Stimulated activated CD8-positive, alpha-beta memory T cell treated with anti-CD3 and anti-CD28 coated beads, Interleukin-7, amount 100 ng/mL, for 1 hour (primary cell): Measurements from ENCODE around the gene SYNDIG1.

Source experiments
- DNase-seq, 2 donors: peaks; one replicate each; pipeline ENCODE4 v3.0.0-alpha.2; 2020; ENCODE audit warnings: low read depth in 2 of 2

The SYNDIG1 gene

GRCh38 chr20:24630486-24631172 lies 161.2 kb downstream of the SYNDIG1 start:
- DNase-seq = no peak

GRCh38 chr20:24631173-24631505 lies 161.7 kb downstream of the SYNDIG1 start:
- no peak for DNase-seq

DNA sequence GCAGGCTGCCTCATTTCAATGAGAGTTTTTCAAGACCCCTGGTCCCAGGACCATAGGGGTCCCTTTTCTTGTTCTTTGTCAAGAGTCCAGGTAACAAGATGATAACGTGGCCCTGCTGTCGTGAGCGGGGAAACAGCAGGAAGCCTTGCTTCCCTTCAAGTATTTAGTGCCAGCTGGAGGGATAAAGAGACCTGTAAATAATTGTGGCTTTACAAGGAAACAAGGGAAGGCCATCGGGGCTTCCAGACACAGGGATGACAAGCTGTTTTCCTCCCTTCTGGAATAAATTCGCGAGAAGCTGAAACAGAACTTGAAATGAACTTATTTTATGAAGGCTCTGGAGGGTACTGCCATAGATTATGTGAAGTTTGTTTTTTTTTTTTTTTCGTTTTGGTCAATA lies 163.2 kb downstream of the SYNDIG1 start:
- no peak for DNase-seq

DNA sequence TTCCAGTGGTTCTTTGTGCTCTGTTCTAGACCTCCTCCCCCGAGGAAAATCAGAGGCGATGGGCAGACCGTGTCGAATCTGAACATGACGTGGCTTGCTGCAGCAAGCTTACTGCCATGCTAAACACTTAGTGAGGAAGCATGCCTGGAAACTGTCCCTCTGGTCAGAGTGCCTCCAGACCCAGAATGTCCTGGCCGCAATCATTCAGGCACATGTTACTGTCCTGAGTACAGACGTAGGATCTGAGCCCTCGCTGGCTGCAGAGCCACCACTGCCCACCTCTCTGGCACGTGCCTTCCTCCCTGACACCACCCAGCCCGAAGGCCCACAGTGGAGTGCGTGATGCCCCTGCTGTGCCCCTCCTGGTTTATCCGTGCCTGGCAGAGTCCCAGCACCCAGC lies 163.6 kb downstream of the SYNDIG1 start:
- no peak for DNase-seq

DNA sequence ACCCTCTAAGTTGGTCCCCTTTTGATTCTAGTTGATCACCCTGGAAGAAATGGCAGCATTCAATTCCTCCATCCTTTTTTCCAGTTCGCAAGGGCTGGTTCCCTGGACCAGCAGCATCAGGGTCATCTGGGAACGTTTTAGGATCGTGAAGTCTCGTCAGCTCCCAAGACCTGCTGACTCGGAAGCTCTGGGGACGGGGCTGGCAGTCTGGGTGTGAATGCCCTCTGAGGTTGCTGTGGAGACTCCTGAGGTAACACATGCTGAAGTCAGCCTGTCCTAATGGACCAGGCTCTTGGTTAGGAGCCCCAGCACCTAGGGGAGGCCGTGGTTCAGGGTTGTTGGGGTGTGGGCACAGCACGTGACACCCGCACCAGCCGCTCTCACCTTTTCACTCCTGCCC lies 164.1 kb downstream of the SYNDIG1 start:
- DNase-seq = no peak

DNA sequence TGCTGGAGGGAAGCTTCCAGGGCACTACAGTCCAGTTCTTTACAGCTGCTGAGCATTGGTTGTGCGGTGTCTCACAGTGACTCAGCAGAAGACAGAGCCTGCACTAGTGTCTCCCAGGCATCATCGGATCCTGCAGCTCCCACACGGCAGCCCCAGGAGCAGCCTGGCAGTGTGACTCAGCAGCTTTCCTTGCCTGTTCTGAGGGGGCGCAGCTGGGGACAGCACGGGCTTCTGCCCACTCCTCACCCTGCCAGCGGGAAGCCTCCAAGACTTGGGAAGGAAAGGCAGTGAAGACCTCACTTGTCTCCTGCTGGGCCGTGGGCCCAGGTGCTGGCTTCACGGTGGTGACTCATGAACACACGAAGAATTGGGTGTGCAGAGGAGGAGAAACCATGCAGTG lies 165.4 kb downstream of the SYNDIG1 start:
- DNase-seq = no peak

DNA sequence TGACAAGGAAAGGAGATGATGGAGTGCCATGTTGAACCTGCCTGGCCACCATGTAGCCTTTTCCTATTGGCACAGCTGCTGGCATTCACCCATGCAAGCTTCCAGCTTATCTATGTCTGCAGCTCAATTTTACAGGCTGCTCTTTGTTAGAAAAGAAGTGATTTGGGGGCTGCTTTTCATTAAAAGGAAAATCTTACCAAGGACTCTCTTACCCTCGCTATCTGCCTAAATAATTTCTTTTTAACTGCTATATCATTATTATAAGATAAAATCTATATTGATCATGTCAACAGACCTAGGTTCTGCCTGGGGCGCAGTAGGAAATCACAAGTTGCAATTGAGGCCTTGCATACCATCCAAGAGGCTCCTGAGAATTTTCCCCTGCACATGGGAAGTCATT lies 167.2 kb downstream of the SYNDIG1 start:
- DNase-seq = no peak

DNA sequence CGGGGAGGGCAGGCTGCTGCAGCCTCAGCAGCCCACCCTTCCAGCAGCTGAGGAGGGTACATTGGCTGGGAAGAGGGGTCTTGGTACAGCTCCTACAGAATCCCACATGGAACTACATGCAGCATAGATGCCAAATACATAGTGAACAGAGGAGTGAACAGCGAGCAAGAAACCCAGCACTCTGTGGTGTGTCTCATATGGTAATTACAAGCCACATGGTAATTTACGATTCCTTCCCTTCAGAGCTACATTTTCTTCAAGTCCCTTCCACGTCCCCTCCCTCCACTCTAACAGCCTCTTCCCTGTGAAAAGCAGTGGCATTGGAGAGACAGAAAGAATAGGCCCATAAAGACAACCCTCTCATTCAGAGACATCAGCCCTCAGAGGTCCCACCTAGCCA lies 167.7 kb downstream of the SYNDIG1 start:
- no peak for DNase-seq

- DNase-seq = no peak
Measured at GRCh38 chr20:24637941-24638340, 168.5 kb downstream of the SYNDIG1 start.

DNA sequence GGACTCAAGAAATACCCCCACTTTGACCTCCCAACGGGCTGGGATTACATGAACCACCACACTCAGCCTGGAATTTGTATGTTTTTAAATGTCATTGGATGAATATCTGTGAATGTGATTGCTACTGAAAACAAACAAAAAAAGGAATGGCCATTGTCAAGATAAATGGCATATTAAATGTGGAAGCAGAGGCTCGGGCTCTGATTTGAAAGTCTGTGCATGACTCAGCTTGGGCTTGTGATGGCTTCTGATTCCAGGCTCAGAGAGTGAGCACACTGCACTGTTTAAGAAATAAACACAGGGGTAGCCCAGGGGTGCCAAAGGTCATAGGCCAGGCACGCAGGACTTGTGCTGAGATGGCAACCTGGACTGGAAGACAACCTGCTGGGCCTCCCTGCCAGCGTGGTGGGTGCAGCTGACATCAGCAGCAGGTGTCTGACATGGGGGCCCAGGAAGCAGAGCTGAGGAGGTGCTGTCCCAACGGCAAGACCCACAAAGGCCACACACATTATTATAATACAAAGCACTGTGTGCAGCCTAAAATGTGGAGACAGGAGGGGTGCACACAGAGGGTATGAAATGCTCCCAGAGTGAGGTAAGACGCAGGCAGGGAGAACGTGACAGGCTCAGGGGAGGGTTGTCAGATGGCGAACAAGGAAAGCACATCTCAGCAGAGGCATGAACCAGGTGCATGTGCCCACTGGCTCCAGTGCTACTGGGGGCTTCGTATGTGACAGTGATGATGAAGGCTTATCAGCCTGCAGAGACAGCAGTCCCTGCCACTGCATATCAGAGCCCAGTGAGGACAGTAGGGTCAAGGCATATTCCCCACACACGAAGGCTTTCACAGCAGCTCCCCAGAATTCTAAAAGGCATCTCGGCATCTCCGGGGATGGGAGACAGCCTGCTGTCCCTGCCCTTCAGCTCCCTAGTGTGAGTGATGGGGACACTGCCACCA lies 169.4 kb downstream of the SYNDIG1 start:
- no peak for DNase-seq

- no peak for DNase-seq
Measured at GRCh38 chr20:24640276-24640675, 170.8 kb downstream of the SYNDIG1 start.

DNA sequence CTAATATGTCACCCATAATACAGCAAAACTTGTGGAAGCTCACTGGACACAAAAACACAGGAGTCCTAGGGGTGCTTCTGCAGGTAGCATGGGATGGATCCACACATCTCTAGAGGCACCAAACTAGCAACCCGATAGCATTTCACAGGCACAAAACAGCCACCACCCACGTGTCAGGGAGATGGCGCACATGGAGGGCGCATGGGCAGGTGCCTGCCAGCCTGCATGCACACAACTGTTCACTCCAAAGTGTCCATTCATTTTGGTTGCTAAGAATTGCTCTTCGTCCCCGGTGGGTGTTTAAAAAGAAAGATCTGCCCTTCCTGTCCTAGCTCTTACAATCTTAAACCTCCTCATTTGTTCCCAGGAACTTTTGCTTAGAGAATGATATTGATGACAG lies 171.3 kb downstream of the SYNDIG1 start:
- DNase-seq = no peak

DNA sequence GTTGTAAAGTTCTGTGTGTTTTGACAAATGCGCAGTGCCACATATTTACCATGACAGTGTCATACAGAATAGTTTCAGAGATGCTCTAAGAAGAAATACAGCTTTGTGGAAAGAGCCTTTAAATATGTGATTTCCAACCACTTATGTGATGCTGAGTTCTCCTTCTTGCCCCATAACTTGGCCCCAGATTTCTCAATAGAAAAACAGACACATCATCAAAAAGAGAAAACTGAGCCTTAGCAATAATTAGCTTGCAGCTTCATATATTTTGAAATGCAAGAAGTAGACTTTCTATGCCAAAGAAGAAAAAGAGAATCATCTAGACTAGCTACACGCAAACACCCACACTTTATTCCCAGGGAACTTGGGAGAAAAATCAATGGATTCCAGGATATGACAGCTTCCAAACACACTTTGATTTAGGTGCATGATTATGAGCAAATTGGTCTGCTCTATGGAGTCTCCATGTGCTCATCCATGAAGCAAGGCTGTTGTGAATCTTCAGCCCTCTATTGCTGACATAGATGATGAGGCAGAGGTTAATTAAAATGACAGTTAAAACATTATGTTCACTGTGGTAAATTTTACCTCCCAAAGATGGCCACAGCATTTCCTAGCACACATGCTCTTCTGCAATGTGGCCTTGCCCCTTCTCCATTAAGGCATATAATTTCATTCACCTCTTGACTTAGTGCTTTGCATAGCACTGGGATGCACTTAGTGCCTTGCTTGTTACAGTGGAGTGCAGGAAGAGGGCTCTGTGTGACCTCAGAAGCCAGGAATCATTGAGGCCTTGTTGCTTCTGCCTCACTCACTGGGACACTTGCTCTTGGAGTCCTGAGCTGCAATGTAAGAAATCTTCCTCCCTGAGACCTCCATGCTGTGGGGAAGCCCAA lies 174.6 kb downstream of the SYNDIG1 start:
- no peak for DNase-seq

- DNase-seq = no peak
Measured at GRCh38 chr20:24646321-24646720, 176.9 kb downstream of the SYNDIG1 start.

- no peak for DNase-seq
Measured at GRCh38 chr20:24647713-24648112, 178.3 kb downstream of the SYNDIG1 start.

DNA sequence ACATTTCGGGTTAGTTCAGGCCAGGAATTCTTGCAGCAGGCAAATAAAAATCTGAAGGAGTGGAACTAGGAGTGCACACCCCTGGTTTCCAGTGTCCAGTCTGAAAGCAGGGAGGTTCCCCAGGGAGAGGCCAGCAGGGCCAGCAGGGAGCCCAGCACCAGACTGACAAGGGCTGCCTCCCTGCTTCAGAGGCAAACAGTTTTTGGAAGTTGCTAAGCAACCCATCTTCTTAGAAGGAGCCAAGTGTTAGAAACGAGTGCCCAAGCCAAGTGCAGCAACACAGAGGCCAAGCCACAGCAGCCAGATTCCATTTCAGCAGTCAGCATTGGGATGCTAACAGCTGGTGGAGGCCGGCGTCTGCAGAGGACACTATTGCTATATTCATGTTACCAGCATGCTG lies 179.1 kb downstream of the SYNDIG1 start:
- DNase-seq = no peak

- no peak for DNase-seq
Measured at GRCh38 chr20:24648919-24649318, 179.5 kb downstream of the SYNDIG1 start.

GRCh38 chr20:24649787-24650490 lies 180.5 kb downstream of the SYNDIG1 start:
- DNase-seq = no peak

- DNase-seq = no peak
Measured at GRCh38 chr20:24651171-24651975, 181.9 kb downstream of the SYNDIG1 start.

GRCh38 chr20:24651976-24652345 lies 182.5 kb downstream of the SYNDIG1 start:
- DNase-seq = no peak

DNA sequence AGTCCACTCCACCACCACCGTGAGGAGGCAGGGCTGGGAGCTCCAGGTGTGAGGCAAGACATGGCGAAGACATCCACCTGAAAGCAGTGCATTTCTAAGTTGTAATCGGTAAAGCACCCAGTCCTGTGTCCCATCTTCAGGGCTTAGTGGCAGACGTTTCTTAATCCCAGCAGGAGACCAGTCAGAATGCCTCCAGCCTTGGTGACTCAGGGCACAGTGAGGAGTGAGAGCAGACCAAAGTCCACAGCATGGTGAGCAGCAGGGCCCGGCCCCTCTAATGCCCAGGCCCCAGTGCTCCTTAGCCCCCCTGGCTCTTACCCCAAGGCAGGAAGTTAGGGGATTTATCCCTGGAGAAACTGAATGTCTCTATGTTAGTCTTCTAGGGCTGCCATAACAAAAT lies 183.9 kb downstream of the SYNDIG1 start:
- no peak for DNase-seq
